ENCODE measurements around the gene TARS1.

GRCh38 chr5:33409435-33410170 lies 31.2 kb upstream of the TARS1 start:
- TF ChIP-seq EZH2phosphoT487 (IDR thresholded peaks at IDR 0.05; ENCODE audit: borderline replicate concordance): no peak
- TF ChIP-seq, protein P1, sequence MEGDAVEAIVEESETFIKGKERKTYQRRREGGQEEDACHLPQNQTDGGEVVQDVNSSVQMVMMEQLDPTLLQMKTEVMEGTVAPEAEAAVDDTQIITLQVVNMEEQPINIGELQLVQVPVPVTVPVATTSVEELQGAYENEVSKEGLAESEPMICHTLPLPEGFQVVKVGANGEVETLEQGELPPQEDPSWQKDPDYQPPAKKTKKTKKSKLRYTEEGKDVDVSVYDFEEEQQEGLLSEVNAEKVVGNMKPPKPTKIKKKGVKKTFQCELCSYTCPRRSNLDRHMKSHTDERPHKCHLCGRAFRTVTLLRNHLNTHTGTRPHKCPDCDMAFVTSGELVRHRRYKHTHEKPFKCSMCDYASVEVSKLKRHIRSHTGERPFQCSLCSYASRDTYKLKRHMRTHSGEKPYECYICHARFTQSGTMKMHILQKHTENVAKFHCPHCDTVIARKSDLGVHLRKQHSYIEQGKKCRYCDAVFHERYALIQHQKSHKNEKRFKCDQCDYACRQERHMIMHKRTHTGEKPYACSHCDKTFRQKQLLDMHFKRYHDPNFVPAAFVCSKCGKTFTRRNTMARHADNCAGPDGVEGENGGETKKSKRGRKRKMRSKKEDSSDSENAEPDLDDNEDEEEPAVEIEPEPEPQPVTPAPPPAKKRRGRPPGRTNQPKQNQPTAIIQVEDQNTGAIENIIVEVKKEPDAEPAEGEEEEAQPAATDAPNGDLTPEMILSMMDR (conservative IDR thresholded peaks at IDR 0.05; ENCODE audit: low read length): no peak

All from Loucy (cell line).